ENCODE measurements around the gene TGFB2. TPM values are rescaled to one million over a fixed set of nuclear protein-coding genes. Genes with fewer than 3 reads are reported as not detected.
A peak's percentile ranks its signal among the peaks of the same experiment; 100 is the strongest.

The TGFB2 gene
- total RNA-seq, 1 experiment from 2014 or later: 1.2 TPM

DNA sequence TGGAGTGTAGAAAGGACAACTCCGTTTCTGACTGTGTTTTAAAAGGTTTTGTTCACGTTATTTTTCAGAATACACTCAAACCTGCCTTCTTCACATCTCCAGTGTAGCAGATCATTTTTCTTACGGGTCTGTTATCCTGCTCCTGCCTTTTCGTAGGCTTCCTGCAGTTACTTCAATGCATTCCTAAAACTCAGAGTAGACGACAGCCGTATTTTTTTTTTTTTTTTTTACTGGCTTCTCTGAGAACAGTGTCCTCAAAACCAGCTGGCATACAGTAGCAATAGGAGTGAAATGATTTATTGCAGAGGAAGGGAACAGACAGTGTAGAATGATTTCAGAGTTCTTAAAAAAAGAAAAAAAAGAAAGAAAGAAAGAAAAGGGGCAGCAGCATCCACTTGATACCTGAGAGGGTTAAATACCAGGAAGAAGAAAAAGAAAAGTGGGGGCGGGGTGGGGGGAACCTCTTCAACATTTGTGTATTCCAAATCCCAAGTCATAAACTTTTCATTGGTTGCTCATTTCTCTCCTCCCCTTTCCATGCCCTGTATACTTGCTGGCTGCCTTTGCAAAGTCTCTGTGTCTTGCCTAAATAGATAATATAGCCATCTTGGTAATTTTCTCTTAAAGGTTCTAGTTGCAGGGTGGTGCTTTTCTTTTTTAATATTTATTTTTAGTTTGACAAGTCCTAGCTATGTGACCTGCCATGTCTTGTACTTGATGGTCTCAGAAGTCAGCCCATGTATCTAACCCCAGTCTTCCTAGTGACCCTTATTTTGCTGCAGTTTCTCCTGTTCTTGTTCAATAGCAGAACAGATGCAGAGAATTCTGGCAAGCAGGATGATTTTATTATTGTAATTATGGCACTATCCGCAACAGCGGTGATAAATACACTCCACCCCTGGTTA is 2.8 kb downstream of the TGFB2 start:
- ChIA-PET CTCF (no interaction called here), POLR2A (ENCODE audit: low non-redundant PET) (interaction anchor here (0.7 kb wide), 1 partner anchor 303 kb away, joined by 3 read pairs; no protein-coding TSS in a partner anchor)
- peak; percentile 53 for DNase-seq (ENCODE audit: low spot score)
- no peak overlapping the region for H3K27ac ChIP-seq (ENCODE audit: low read depth, low read length, poor library complexity, severe bottlenecking)
- H3K27me3 ChIP-seq (replicated peaks; ENCODE audit: insufficient read depth, low read depth, low read length, poor library complexity): peaks cover 6% of the 10 kb centered on the region
- peaks cover 39% of the 10 kb centered on the region for H3K4me1 ChIP-seq (ENCODE audit: insufficient read depth, low read length, poor library complexity, severe bottlenecking)
- H3K36me3 ChIP-seq (ENCODE audit: insufficient read depth, low read length, poor library complexity, severe bottlenecking): no peaks in the 10 kb centered on the region
- H3K9me3 ChIP-seq (ENCODE audit: low read depth, low read length, poor library complexity, severe bottlenecking): no peaks in the 10 kb centered on the region
- intact Hi-C loops (cut with micrococcal nuclease; ENCODE audit: unreplicated experiment): loop anchor here (5.0 to 10.0 kb wide), 7 partner anchors 174 to 1217 kb away; no protein-coding TSS in a partner anchor
- TF ChIP-seq, protein P1, sequence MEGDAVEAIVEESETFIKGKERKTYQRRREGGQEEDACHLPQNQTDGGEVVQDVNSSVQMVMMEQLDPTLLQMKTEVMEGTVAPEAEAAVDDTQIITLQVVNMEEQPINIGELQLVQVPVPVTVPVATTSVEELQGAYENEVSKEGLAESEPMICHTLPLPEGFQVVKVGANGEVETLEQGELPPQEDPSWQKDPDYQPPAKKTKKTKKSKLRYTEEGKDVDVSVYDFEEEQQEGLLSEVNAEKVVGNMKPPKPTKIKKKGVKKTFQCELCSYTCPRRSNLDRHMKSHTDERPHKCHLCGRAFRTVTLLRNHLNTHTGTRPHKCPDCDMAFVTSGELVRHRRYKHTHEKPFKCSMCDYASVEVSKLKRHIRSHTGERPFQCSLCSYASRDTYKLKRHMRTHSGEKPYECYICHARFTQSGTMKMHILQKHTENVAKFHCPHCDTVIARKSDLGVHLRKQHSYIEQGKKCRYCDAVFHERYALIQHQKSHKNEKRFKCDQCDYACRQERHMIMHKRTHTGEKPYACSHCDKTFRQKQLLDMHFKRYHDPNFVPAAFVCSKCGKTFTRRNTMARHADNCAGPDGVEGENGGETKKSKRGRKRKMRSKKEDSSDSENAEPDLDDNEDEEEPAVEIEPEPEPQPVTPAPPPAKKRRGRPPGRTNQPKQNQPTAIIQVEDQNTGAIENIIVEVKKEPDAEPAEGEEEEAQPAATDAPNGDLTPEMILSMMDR (conservative IDR thresholded peaks at IDR 0.05; ENCODE audit: low read depth, low read length): no peak
- H3K4me3 ChIP-seq (ENCODE audit: low read depth, low read length, poor library complexity, severe bottlenecking): peak overlapping the region; percentile 57
- BruUV-seq (replicated peaks): TSS peak; percentile 27

DNA sequence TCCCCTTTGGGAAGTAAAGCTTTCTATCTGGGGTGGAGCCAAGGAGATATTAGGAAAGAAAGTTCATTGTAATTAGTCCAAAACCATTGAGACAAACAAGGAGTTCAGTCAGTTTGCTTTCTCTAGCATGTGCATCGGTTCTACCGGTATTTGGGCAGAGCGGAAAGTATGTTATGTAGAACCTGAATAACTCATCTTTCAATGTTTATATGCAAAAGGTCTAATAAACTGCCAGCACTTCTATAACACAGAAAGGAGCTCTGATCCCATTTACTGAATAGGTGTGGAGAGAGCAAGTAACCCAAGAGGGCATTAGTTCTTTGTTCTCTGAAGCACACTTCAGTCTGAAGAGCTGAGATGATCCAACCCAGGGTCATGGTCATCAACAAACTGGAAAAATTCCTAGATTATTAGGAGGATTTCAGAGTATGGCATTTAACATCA is 3.5 kb downstream of the TGFB2 start:
- Histone ChIP-seq H3K36me3 (ENCODE audit: insufficient read depth, low read length, poor library complexity, severe bottlenecking) (no peaks in the 10 kb centered on the region), H3K4me3 (ENCODE audit: low read depth, low read length, poor library complexity, severe bottlenecking) (no peak overlapping the region), H3K4me1 (ENCODE audit: insufficient read depth, low read length, poor library complexity, severe bottlenecking) (peaks cover 39% of the 10 kb centered on the region), H3K27me3 (replicated peaks; ENCODE audit: insufficient read depth, low read depth, low read length, poor library complexity) (peaks cover 6% of the 10 kb centered on the region), H3K27ac (ENCODE audit: low read depth, low read length, poor library complexity, severe bottlenecking) (no peak overlapping the region), H3K9me3 (ENCODE audit: low read depth, low read length, poor library complexity, severe bottlenecking) (no peaks in the 10 kb centered on the region)
- CTCF ChIA-PET: no interaction called here
- DNase-seq (ENCODE audit: low spot score): no peak
- no TSS peak for BruUV-seq (replicated peaks)
- no peak for TF ChIP-seq EZH2 (IDR thresholded peaks at IDR 0.05; ENCODE audit: borderline replicate concordance, low read depth, low read length, poor library complexity, severe bottlenecking)
- TF ChIP-seq, protein P1 (conservative IDR thresholded peaks at IDR 0.05; ENCODE audit: low read depth, low read length): no peak
- intact Hi-C loops (cut with micrococcal nuclease; ENCODE audit: unreplicated experiment): loop anchor here (5.0 to 10.0 kb wide), 7 partner anchors 174 to 1216 kb away; no protein-coding TSS in a partner anchor
- POLR2A ChIA-PET (ENCODE audit: low non-redundant PET): interaction anchor here (0.7 kb wide), 1 partner anchor 304 kb away, joined by 3 read pairs; no protein-coding TSS in a partner anchor

DNA sequence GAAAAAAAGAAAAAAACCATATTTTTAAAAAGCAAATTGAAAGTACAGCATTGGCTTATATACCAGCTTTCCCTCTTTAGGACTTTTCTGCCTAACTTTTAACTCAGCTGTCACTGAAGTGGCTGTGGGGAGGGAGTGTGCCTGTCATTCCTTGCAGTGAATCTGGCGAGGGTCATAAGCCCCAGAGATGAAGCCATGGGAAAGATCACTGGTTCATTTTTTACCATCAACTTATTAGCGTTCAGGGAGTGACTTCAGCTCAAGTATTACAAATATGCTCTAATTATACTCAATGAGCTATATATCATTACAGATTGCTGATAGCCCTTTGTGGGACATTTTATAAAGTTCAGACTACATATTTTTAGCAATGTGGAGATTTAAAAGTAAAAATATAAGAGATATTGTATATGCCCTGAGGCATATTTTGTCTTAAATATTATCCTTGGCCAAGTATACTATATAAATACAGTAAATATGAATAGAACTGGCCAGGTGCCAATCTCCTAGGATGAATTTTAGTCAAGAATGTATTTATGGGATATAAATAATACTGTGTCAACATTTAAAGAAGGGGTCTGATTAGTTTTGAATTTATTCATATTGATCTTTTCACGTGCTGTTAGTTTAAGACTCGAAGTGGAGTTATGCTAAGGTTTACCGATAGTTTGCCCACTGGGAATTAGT is 4.4 kb downstream of the TGFB2 start:
- no peak overlapping the region for H3K27ac ChIP-seq (ENCODE audit: low read depth, low read length, poor library complexity, severe bottlenecking)
- CTCF ChIA-PET: no interaction called here
- no peak overlapping the region for H3K4me3 ChIP-seq (ENCODE audit: low read depth, low read length, poor library complexity, severe bottlenecking)
- no peak for DNase-seq (ENCODE audit: low spot score)
- no peaks in the 10 kb centered on the region for H3K9me3 ChIP-seq (ENCODE audit: low read depth, low read length, poor library complexity, severe bottlenecking)
- POLR2A ChIA-PET (ENCODE audit: low non-redundant PET): no interaction called here
- BruUV-seq (replicated peaks): no TSS peak
- H3K4me1 ChIP-seq (ENCODE audit: insufficient read depth, low read length, poor library complexity, severe bottlenecking): peaks cover 39% of the 10 kb centered on the region
- H3K36me3 ChIP-seq (ENCODE audit: insufficient read depth, low read length, poor library complexity, severe bottlenecking): no peaks in the 10 kb centered on the region
- peaks cover 6% of the 10 kb centered on the region for H3K27me3 ChIP-seq (replicated peaks; ENCODE audit: insufficient read depth, low read depth, low read length, poor library complexity)
- intact Hi-C loops (cut with micrococcal nuclease; ENCODE audit: unreplicated experiment): loop anchor here (5.0 to 10.0 kb wide), 7 partner anchors 173 to 1215 kb away; no protein-coding TSS in a partner anchor
- TF ChIP-seq EZH2 (IDR thresholded peaks at IDR 0.05; ENCODE audit: borderline replicate concordance, low read depth, low read length, poor library complexity, severe bottlenecking): no peak
- TF ChIP-seq, protein P1 (conservative IDR thresholded peaks at IDR 0.05; ENCODE audit: low read depth, low read length): no peak

Data from A673 (cell line).